ENCODE results near the gene ZBTB16. TPM values are rescaled to one million over a fixed set of nuclear protein-coding genes. Genes with fewer than 3 reads are reported as not detected.

ZBTB16 gene
- total RNA-seq, 1 experiment from 2014 or later: 0.44 TPM

DNA sequence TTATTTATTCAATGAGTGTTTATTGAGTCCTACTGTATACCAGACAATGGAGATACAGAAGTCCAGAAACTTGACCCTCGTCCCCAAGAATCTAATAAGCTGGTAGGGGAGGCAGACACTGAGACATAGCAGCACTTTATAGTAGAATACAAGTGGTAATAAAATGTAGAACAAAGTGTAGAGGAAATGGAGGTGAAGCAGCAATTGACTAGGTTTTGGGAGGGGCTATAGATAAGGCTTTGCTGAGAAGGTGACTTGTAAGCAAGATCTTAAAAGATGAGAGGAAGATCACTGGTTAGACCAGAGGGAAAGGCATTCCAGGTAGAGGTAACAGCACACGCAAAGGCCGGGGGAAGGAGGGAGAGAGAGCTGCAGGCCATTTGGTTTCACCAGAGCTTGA lies 57.3 kb downstream of the ZBTB16 start:
- intact Hi-C loops (cut with micrococcal nuclease; ENCODE audit: unreplicated experiment): no loop called here
- no peak overlapping the region for H2AFZ ChIP-seq
- no peaks in the 10 kb centered on the region for H3K4me1 ChIP-seq (replicated peaks; ENCODE audit: insufficient read depth)
- DNase-seq: no peak
- ChIA-PET CTCF (no interaction called here), POLR2A (ENCODE audit: unreplicated experiment) (no interaction called here)
- no peaks in the 10 kb centered on the region for H3K9me3 ChIP-seq (ENCODE audit: insufficient read depth, low read depth)
- H3K36me3 ChIP-seq (ENCODE audit: low read depth): no peaks in the 10 kb centered on the region
- no peak overlapping the region for H3K4me3 ChIP-seq
- no peaks in the 10 kb centered on the region for H4K20me1 ChIP-seq (ENCODE audit: insufficient read depth)
- H3K79me2 ChIP-seq (ENCODE audit: low read depth): no peaks in the 10 kb centered on the region
- no peak overlapping the region for H3K27ac ChIP-seq
- TF ChIP-seq EZH2 (IDR thresholded peaks at IDR 0.05; ENCODE audit: low read depth) (no peak), CTCF (conservative IDR thresholded peaks at IDR 0.05) (no peak)
- no TSS peak for BruUV-seq (replicated peaks)
- H3K27me3 ChIP-seq (ENCODE audit: insufficient read depth, low read depth): peaks cover 98% of the 10 kb centered on the region
- no peaks in the 10 kb centered on the region for H3F3A ChIP-seq (ENCODE audit: insufficient read depth, low read depth)
- no peak overlapping the region for H3K4me2 ChIP-seq
- H3K9me2 ChIP-seq (ENCODE audit: insufficient read depth): no peaks in the 10 kb centered on the region

GRCh38 chr11:114120606-114121005 lies 61.1 kb downstream of the ZBTB16 start:
- Histone ChIP-seq H3F3A (ENCODE audit: insufficient read depth, low read depth) (no peaks in the 10 kb centered on the region), H3K79me2 (ENCODE audit: low read depth) (no peaks in the 10 kb centered on the region), H4K20me1 (ENCODE audit: insufficient read depth) (no peaks in the 10 kb centered on the region), H2AFZ (no peak overlapping the region), H3K4me1 (replicated peaks; ENCODE audit: insufficient read depth) (no peaks in the 10 kb centered on the region), H3K9me3 (ENCODE audit: insufficient read depth, low read depth) (no peaks in the 10 kb centered on the region), H3K27ac (no peak overlapping the region), H3K9me2 (ENCODE audit: insufficient read depth) (no peaks in the 10 kb centered on the region), H3K36me3 (ENCODE audit: low read depth) (no peaks in the 10 kb centered on the region), H3K27me3 (ENCODE audit: insufficient read depth, low read depth) (peaks cover 100% of the 10 kb centered on the region), H3K4me3 (no peak overlapping the region), H3K4me2 (no peak overlapping the region)
- POLR2A ChIA-PET (ENCODE audit: unreplicated experiment): no interaction called here
- DNase-seq: no peak
- TF ChIP-seq EZH2 (IDR thresholded peaks at IDR 0.05; ENCODE audit: low read depth) (no peak), CTCF (conservative IDR thresholded peaks at IDR 0.05) (no peak)
- CTCF ChIA-PET: no interaction called here
- intact Hi-C loops (cut with micrococcal nuclease; ENCODE audit: unreplicated experiment): no loop called here
- BruUV-seq (replicated peaks): no TSS peak

- DNase-seq: no peak
- H3K27ac ChIP-seq: no peak overlapping the region
- H2AFZ ChIP-seq: no peak overlapping the region
- BruUV-seq (replicated peaks): no TSS peak
- ChIA-PET CTCF (no interaction called here), POLR2A (ENCODE audit: unreplicated experiment) (no interaction called here)
- no peaks in the 10 kb centered on the region for H3K9me2 ChIP-seq (ENCODE audit: insufficient read depth)
- peaks cover 100% of the 10 kb centered on the region for H3K27me3 ChIP-seq (ENCODE audit: insufficient read depth, low read depth)
- H3K4me1 ChIP-seq (replicated peaks; ENCODE audit: insufficient read depth): no peaks in the 10 kb centered on the region
- intact Hi-C loops (cut with micrococcal nuclease; ENCODE audit: unreplicated experiment): no loop called here
- H4K20me1 ChIP-seq (ENCODE audit: insufficient read depth): no peaks in the 10 kb centered on the region
- H3K36me3 ChIP-seq (ENCODE audit: low read depth): no peaks in the 10 kb centered on the region
- H3F3A ChIP-seq (ENCODE audit: insufficient read depth, low read depth): no peaks in the 10 kb centered on the region
- no peaks in the 10 kb centered on the region for H3K79me2 ChIP-seq (ENCODE audit: low read depth)
- H3K4me2 ChIP-seq: no peak overlapping the region
- no peaks in the 10 kb centered on the region for H3K9me3 ChIP-seq (ENCODE audit: insufficient read depth, low read depth)
- no peak overlapping the region for H3K4me3 ChIP-seq
- no peak for TF ChIP-seq EZH2 (IDR thresholded peaks at IDR 0.05; ENCODE audit: low read depth)
- TF ChIP-seq CTCF (conservative IDR thresholded peaks at IDR 0.05): no peak
Measured at GRCh38 chr11:114121138-114121537, 61.6 kb downstream of the ZBTB16 start.
